Fibroblast of villous mesenchyme (primary cell): ENCODE data around the gene HACD1. TPM values are rescaled to one million over a fixed set of nuclear protein-coding genes. Genes with fewer than 3 reads are reported as not detected.
"Not testable (repeated sequence)": the region's sequence is repeated elsewhere in the genome, so short reads cannot be mapped to it uniquely, and the experiment has no call there.

Experiments used
- DNase-seq: peaks from one replicate; pipeline ENCODE4 v3.0.0-alpha.2; 2010; ENCODE audit warnings: low read depth
- H3K4me3 ChIP-seq: 2 replicates; pipeline ENCODE4 v1.5.1; 2011; ENCODE audit warnings: low read depth, mild to moderate bottlenecking, low read length
- total RNA-seq: library from RNA; depleted of rRNA; stranded (reverse); fragments of >200 nt; gene quantifications from 2 replicates; pipeline ENCODE4 v1.2.3, GENCODE V29; 2012
- TF ChIP-seq, protein P1 (sequence below): IDR thresholded peaks from 2 replicates; pipeline ENCODE4 v1.5.1; 2012; ENCODE audit warnings: low read depth, mild to moderate bottlenecking, low read length; ENCODE audit not compliant: insufficient read depth

The HACD1 gene
- total RNA-seq, 1 donor: 102 TPM

DNA sequence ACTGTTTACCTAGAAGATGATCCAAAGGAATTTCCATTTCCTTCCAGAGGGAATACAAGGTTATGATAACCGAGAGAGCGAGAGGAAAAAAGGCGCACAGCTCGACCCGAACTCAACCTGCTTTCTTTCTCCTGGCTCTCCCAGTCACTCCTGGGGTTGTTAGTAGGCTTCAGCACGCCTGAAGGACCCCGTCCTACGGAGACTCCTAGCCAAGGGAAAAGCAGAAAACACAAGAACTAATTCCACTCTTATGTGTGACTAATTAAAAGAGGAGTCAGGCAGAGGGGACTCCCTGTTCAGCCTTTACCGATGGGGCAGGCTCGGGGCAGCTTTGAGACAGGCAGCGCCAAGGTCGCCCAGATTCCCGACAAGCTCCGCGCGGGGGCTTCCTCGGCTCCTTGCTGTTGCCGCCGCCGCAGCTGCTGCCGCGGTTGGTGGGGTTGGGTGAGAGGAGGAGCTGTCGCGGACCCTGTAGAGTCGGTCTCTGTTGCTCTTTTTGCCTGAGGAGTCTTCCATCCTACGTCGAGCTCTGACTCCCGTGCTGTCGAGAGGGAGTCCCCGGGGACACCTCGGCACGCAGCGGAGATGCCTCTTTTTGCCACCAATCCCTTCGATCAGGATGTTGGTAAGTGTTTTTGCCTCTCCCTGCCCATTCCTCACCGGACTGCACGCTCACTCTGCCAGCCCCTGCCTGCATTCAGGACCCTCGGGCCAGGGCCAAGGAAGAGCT, 26.7 kb upstream of the HACD1 start, which contains the start of gene STAM:
Gene STAM, plus strand, starts transcription at position 397 of the 730 bp plus-strand sequence. Its CDS starts 189 bp downstream, at position 586.
- H3K4me3 ChIP-seq: peak within 1 kb of the TSS; percentile 97
- TF ChIP-seq, protein P1, sequence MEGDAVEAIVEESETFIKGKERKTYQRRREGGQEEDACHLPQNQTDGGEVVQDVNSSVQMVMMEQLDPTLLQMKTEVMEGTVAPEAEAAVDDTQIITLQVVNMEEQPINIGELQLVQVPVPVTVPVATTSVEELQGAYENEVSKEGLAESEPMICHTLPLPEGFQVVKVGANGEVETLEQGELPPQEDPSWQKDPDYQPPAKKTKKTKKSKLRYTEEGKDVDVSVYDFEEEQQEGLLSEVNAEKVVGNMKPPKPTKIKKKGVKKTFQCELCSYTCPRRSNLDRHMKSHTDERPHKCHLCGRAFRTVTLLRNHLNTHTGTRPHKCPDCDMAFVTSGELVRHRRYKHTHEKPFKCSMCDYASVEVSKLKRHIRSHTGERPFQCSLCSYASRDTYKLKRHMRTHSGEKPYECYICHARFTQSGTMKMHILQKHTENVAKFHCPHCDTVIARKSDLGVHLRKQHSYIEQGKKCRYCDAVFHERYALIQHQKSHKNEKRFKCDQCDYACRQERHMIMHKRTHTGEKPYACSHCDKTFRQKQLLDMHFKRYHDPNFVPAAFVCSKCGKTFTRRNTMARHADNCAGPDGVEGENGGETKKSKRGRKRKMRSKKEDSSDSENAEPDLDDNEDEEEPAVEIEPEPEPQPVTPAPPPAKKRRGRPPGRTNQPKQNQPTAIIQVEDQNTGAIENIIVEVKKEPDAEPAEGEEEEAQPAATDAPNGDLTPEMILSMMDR: no peak
- peak; percentile 96 for DNase-seq

DNA sequence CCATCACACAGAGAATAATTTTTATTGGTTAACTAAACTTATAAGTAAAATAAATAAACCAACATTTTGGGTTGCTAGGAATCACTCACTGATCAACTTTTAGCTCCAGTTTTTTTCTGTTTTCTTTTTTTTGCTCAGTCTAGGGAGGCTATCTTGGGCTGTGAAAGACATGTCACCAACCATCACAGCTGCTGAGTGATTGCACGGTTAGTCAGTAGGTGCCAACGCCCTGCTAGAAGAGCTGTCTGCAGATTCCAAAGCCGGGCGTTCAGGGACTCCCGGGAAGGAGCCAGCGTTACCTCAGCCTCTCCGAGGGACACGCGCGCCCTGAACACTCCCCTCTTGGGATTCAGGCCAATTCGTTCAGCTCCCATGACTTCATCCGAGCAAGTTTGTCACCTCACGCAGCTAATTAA, 26.2 kb upstream of the HACD1 start:
- TF ChIP-seq, protein P1: no peak
- DNase-seq: peak; percentile 26
- peak overlapping the region; percentile 97 for H3K4me3 ChIP-seq

DNA sequence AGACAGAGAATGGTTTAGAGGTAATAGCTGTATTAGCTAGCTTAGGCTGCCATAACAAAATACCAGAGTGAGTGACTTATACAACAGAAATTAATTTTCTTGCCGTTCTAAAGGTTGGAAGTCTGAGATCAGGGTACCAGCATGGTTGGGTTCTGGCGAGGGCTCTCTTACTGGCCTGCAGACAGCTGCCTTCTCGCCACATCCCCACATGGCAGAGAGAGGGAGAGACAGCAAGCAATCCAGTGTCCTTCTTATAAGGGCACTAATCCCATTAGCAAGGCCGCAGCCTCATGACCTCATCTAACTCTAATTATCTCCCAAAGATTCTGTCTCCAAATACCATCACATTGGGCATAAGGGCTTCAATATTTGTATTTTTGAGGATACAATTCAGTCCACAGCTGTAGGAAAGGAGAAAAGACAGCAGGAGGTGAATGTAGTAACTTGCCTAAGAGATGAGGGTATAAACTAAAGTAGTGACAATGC, 23.2 kb upstream of the HACD1 start:
- TF ChIP-seq, protein P1: no peak
- DNase-seq: no peak
- H3K4me3 ChIP-seq: no peak overlapping the region

DNA sequence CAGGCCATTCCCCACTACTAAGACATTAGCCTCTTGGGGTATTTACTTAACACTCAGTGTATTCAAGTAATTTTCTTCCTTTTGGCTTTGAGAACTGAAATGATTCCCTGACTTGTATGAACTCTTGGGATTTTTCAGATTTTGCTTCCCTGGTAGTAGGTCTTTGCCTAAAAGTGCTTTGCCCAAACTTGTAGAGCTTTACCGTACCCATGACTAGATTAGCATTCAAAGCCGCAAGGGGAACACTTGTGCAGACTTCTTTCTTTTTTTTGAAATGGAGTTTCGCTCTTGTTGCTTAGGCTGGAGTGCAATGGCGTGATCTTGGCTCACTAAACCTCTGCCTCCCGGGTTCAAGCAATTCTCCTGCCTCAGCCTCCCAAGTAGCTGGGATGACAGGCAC, 20.7 kb upstream of the HACD1 start:
- TF ChIP-seq, protein P1: no peak
- DNase-seq: no peak
- no peak overlapping the region for H3K4me3 ChIP-seq

DNA sequence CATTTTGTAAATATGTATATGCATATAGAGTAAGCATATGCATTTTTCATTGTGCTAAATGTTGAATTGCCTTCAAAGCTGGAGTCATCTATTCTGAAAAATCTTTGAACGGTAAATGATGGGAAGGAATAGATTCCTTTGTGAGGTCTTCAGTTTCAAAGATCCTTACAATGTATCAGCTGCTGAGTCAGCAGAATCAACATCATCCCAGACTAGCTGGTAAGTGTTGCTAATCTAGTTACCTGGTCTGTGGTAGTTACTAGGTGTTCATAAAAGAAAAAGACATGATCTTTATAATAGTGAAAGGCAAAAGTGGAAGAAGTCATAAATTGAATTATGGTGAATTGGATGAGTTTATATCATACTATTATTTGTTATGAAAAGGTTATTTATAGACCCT, 16.2 kb upstream of the HACD1 start:
- H3K4me3 ChIP-seq: no peak overlapping the region
- DNase-seq: no peak
- TF ChIP-seq, protein P1: no peak

DNA sequence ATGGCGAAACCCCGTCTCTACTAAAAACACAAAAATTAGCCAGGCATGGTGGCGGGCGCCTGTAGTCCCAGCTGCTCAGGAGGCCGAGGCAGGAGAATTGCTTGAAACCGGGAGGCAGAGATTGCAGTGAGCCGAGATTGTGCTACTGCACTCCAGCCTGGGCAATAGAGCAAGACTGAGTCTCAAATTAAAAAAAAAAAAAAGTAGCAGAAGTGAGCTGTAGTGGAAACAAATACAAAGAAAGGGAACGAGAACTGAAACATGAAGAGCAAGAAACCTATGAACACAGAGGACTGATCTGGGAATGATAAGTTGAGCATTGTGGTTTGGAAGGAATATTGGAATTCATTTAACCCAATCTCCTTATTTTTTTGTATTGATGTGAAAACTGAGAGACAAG, 15.4 kb upstream of the HACD1 start:
- not testable (repeated sequence) for DNase-seq, H3K4me3 ChIP-seq

DNA sequence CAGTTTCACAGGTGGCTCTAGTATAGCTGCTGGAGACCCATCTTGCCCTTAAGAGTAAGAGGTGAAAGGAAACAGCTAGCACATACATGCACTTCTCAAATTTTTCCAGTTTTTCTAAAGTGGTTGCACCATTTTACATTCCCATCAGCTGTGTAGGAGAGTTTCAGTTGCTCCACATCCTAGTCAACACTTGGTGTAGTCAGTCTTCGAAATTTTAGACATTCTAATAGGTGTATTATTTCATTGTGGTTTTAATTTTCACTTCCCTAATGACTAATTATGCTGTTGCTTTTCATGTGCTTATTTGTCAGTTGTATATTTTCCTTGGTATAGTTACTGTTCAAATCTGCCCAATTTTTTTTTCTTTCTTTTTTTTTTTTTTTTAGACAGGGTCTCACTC, 9.5 kb upstream of the HACD1 start:
- no peak for DNase-seq
- H3K4me3 ChIP-seq: no peak overlapping the region
- TF ChIP-seq, protein P1: no peak
